Astrocyte (in vitro differentiated cells and primary cell): ENCODE measurements around the gene CFI. TPM values are rescaled to one million over a fixed set of nuclear protein-coding genes. Genes with fewer than 3 reads are reported as not detected.
A peak's percentile ranks its signal among the peaks of the same experiment; 100 is the strongest.

Experiments used
- DNase-seq: peaks from one replicate; pipeline ENCODE4 v3.0.0-alpha.2; 2010; ENCODE audit warnings: low read depth
- FAIRE-seq: peaks from 2 replicates; lab custom pipeline; 2011; peaks lifted over from hg19 to GRCh38; lab: Jason Lieb, UNC
- H2AFZ ChIP-seq: 2 replicates; pipeline ENCODE4 v1.6.0; 2012; ENCODE audit warnings: low read depth, low read length, inconsistent platforms
- H3K27ac ChIP-seq: 2 replicates; pipeline ENCODE4 v1.5.1; 2011; ENCODE audit warnings: low read depth, low read length, inconsistent platforms
- H3K27me3 ChIP-seq: 2 replicates; pipeline ENCODE4 v1.6.0; 2011; ENCODE audit warnings: low read length, inconsistent platforms; ENCODE audit not compliant: insufficient read depth
- H3K36me3 ChIP-seq: 2 replicates; pipeline ENCODE4 v1.5.1; 2011; ENCODE audit warnings: low read length, inconsistent platforms; ENCODE audit not compliant: insufficient read depth
- H3K4me1 ChIP-seq: 2 replicates; pipeline ENCODE4 v1.5.1; 2011; ENCODE audit warnings: low read length, inconsistent platforms; ENCODE audit not compliant: insufficient read depth
- H3K4me2 ChIP-seq: 2 replicates; pipeline ENCODE4 v1.6.0; 2012; ENCODE audit warnings: low read length, inconsistent platforms
- H3K4me3 ChIP-seq: 2 replicates; pipeline ENCODE4 v1.5.1; 2011; ENCODE audit warnings: low read depth, mild to moderate bottlenecking, low read length, inconsistent platforms; ENCODE audit not compliant: insufficient read depth
- H3K79me2 ChIP-seq: 2 replicates; pipeline ENCODE4 v1.6.0; 2012; ENCODE audit warnings: mild to moderate bottlenecking, low read length, inconsistent platforms; ENCODE audit not compliant: insufficient read depth
- H3K9ac ChIP-seq: 2 replicates; pipeline ENCODE4 v1.6.0; 2012; ENCODE audit warnings: mild to moderate bottlenecking, low read length, inconsistent platforms
- H3K9me3 ChIP-seq: 2 replicates; pipeline ENCODE4 v1.5.1; 2012; ENCODE audit warnings: low read depth, mild to moderate bottlenecking, low read length, inconsistent platforms; ENCODE audit not compliant: insufficient read depth
- H4K20me1 ChIP-seq: 2 replicates; pipeline ENCODE4 v1.6.0; 2012; ENCODE audit warnings: low read length, inconsistent platforms; ENCODE audit not compliant: insufficient read depth
- H3K27ac Mint-ChIP-seq: one replicate; pipeline ENCODE4 v1.8.0; 2021; ENCODE audit warnings: mild to moderate bottlenecking, mixed read lengths; ENCODE audit not compliant: unreplicated experiment
- H3K27me3 Mint-ChIP-seq: one replicate; pipeline ENCODE4 v1.8.0; 2021; ENCODE audit warnings: low read depth, mixed read lengths; ENCODE audit not compliant: unreplicated experiment
- H3K36me3 Mint-ChIP-seq: one replicate; pipeline ENCODE4 v1.8.0; 2021; ENCODE audit warnings: low read depth, mixed read lengths; ENCODE audit not compliant: unreplicated experiment
- H3K4me1 Mint-ChIP-seq: one replicate; pipeline ENCODE4 v1.8.0; 2021; ENCODE audit warnings: low read depth, mixed read lengths; ENCODE audit not compliant: unreplicated experiment
- H3K4me3 Mint-ChIP-seq: one replicate; pipeline ENCODE4 v1.8.0; 2021; ENCODE audit warnings: mild to moderate bottlenecking, moderate library complexity, mixed read lengths; ENCODE audit not compliant: unreplicated experiment
- H3K9me3 Mint-ChIP-seq: one replicate; pipeline ENCODE4 v1.8.0; 2021; ENCODE audit warnings: mild to moderate bottlenecking, mixed read lengths; ENCODE audit not compliant: unreplicated experiment
- EZH2 ChIP-seq: IDR thresholded peaks from 2 replicates; pipeline ENCODE4 v1.6.1; 2012; ENCODE audit warnings: mild to moderate bottlenecking, low read length, inconsistent platforms; ENCODE audit not compliant: insufficient read depth
- total RNA-seq: library from RNA; stranded (reverse); gene quantifications from 2 replicates; pipeline ENCODE4 v1.2.1, GENCODE V29; 2021
- TF ChIP-seq, protein P1 (sequence below): IDR thresholded peaks from 2 replicates; pipeline ENCODE4 v1.5.1; 2011; ENCODE audit warnings: low read depth, mild to moderate bottlenecking, inconsistent platforms, low read length, moderate library complexity; ENCODE audit not compliant: insufficient read depth

Gene CFI
- total RNA-seq, 1 donor from 2014 or later: not detected

DNA sequence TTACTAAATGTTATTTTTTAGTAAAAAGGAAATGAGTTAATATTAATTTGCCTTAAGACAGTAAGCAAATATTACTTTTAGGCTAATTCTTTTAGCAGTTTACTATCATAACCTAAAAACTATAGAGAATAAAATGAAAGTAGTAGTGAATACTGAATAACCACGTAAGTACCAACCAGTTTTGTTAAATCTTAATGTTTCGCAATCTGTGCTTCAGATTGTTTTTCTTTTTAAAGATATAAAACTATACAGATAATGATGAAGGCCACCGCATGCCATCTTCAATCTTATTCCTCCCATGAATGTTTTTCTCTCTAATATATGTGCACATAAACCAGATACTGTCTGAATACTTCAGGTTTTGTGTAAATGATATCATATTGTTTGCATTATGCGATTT is 32.0 kb upstream of the CFI start:
- DNase-seq (no peak), FAIRE-seq (no peak)
- no peaks in the 10 kb centered on the region for H3K4me1 Mint-ChIP-seq
- Histone ChIP-seq H3K9me3 (no peaks in the 10 kb centered on the region), H3K27me3 (no peaks in the 10 kb centered on the region), H3K4me1 (no peaks in the 10 kb centered on the region), H3K9ac (no peak overlapping the region), H3K27ac (no peak overlapping the region), H3K79me2 (no peaks in the 10 kb centered on the region), H2AFZ (no peak overlapping the region), H3K4me3 (no peak overlapping the region), H3K36me3 (no peaks in the 10 kb centered on the region), H3K4me2 (no peak overlapping the region), H4K20me1 (no peaks in the 10 kb centered on the region)
- no peak for TF ChIP-seq EZH2
- TF ChIP-seq, protein P1, sequence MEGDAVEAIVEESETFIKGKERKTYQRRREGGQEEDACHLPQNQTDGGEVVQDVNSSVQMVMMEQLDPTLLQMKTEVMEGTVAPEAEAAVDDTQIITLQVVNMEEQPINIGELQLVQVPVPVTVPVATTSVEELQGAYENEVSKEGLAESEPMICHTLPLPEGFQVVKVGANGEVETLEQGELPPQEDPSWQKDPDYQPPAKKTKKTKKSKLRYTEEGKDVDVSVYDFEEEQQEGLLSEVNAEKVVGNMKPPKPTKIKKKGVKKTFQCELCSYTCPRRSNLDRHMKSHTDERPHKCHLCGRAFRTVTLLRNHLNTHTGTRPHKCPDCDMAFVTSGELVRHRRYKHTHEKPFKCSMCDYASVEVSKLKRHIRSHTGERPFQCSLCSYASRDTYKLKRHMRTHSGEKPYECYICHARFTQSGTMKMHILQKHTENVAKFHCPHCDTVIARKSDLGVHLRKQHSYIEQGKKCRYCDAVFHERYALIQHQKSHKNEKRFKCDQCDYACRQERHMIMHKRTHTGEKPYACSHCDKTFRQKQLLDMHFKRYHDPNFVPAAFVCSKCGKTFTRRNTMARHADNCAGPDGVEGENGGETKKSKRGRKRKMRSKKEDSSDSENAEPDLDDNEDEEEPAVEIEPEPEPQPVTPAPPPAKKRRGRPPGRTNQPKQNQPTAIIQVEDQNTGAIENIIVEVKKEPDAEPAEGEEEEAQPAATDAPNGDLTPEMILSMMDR: no peak
- H3K27me3 Mint-ChIP-seq: no peaks in the 10 kb centered on the region
- no peak overlapping the region for H3K4me3 Mint-ChIP-seq
- no peak overlapping the region for H3K27ac Mint-ChIP-seq
- H3K36me3 Mint-ChIP-seq: no peaks in the 10 kb centered on the region
- no peaks in the 10 kb centered on the region for H3K9me3 Mint-ChIP-seq

DNA sequence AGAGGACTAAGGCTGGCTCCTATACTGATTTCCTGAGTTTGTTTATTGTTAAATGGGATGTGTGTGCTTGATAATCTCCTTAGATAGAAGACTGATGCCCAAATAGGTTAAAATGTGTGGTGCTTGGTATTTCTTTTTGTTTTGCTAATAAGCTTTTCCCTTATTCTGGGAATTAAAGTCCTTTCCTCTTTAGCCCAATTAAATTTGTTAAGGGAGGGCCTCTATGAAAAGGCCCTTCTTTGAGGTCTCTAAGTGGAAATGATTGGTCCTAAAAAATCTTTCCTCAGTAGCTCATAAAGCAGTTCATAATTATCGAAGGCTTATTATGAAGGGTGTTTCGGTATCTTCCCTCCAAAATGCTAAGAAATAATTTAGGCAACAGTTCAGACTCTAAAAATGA is 25.9 kb upstream of the CFI start, which contains the start of gene RRH:
RRH (plus strand) TSS at position 301 of the 400 bp plus-strand sequence; CDS start at position 357, 56 bp downstream.
- Mint-ChIP-seq H3K9me3 (no peaks in the 10 kb centered on the region), H3K27me3 (no peaks in the 10 kb centered on the region), H3K27ac (no peak within 1 kb of the TSS), H3K36me3 (no peaks in the 10 kb centered on the region), H3K4me1 (no peaks in the 10 kb centered on the region), H3K4me3 (no peak within 1 kb of the TSS)
- H3K4me3 ChIP-seq: no peak within 1 kb of the TSS
- no peaks in the 10 kb centered on the region for H3K27me3 ChIP-seq
- no peak for FAIRE-seq
- peaks cover 3% of the 10 kb centered on the region for H3K79me2 ChIP-seq
- TF ChIP-seq EZH2: no peak
- TF ChIP-seq, protein P1: no peak
- H3K9me3 ChIP-seq: no peaks in the 10 kb centered on the region
- peaks cover 22% of the 10 kb centered on the region for H3K36me3 ChIP-seq
- H4K20me1 ChIP-seq: peaks cover 4% of the 10 kb centered on the region
- H3K4me1 ChIP-seq: no peaks in the 10 kb centered on the region
- H3K4me2 ChIP-seq: no peak within 1 kb of the TSS
- DNase-seq: no peak
- no peak within 1 kb of the TSS for H2AFZ ChIP-seq
- H3K27ac ChIP-seq: no peak within 1 kb of the TSS
- H3K9ac ChIP-seq: no peak within 1 kb of the TSS

DNA sequence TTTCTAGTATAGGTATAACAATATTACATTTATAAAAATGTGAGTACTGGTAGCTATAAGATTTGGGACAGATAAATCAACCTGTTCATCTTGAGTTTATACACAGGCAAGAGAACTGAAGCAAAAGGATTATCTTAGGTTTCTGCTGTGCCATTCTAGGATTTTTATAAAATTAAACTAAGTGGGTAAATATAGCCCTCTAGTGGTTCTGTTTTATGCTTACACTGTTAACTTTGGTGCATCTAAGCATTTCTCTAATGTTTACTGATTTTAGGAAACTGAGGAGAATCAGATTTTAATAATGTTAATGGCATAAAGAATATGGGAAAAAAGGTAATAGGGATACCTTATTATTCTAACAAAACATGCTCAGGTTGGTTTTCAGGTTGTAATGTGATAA is 24.9 kb upstream of the CFI start:
- peak; percentile 17 for FAIRE-seq
- Mint-ChIP-seq H3K4me3 (no peak overlapping the region), H3K36me3 (no peaks in the 10 kb centered on the region), H3K27ac (no peak overlapping the region), H3K9me3 (no peaks in the 10 kb centered on the region), H3K27me3 (no peaks in the 10 kb centered on the region), H3K4me1 (no peaks in the 10 kb centered on the region)
- Histone ChIP-seq H4K20me1 (peaks cover 4% of the 10 kb centered on the region), H3K9ac (no peak overlapping the region), H3K79me2 (peaks cover 3% of the 10 kb centered on the region), H3K27me3 (no peaks in the 10 kb centered on the region), H3K4me1 (no peaks in the 10 kb centered on the region), H3K36me3 (peaks cover 30% of the 10 kb centered on the region), H3K9me3 (no peaks in the 10 kb centered on the region), H3K4me2 (no peak overlapping the region), H2AFZ (no peak overlapping the region), H3K4me3 (no peak overlapping the region), H3K27ac (no peak overlapping the region)
- DNase-seq: no peak
- TF ChIP-seq, protein P1: peak; percentile 45
- no peak for TF ChIP-seq EZH2
